Activated T-cell treated with anti-CD3 and anti-CD28 coated beads, Interleukin-2, amount 50 U/mL, for 4 hours (primary cell): ENCODE measurements around the gene STEAP2. TPM values are rescaled to one million over a fixed set of nuclear protein-coding genes. Genes with fewer than 3 reads are reported as not detected.
"Not testable (repeated sequence)": the region's sequence is repeated elsewhere in the genome, so short reads cannot be mapped to it uniquely, and the experiment has no call there.

ENCODE experiments used
- ATAC-seq, 2 donors: fragments of 200-7000 bp; cut with Tn5 transposase; one replicate each; pipeline ENCODE4 v1.10.0; 2021
- DNase-seq: peaks from one replicate; pipeline ENCODE4 v3.0.0-alpha.2; 2020
- H3K27me3 Mint-ChIP-seq: one replicate; pipeline ENCODE4 v1.8.0; 2021; ENCODE audit warnings: low read depth, mixed read lengths
- H3K36me3 Mint-ChIP-seq: one replicate; pipeline ENCODE4 v1.8.0; 2022; ENCODE audit warnings: mixed read lengths; ENCODE audit not compliant: insufficient read depth
- H3K4me1 Mint-ChIP-seq: one replicate; pipeline ENCODE4 v1.8.0; 2021; ENCODE audit warnings: low read depth, mixed read lengths
- H3K4me3 Mint-ChIP-seq: one replicate; pipeline ENCODE4 v1.8.0; 2021; ENCODE audit warnings: mild to moderate bottlenecking, moderate library complexity, mixed read lengths
- H3K9me3 Mint-ChIP-seq: one replicate; pipeline ENCODE4 v1.8.0; 2021; ENCODE audit warnings: mixed read lengths
- total RNA-seq, 3 donors: library from RNA; stranded (reverse); gene quantifications; one replicate each; pipeline ENCODE4 v1.2.1, GENCODE V29; 2021

Gene STEAP2
- total RNA-seq, 3 donors from 2014 or later = 0.08 to 0.14 TPM; not detected in 1

DNA sequence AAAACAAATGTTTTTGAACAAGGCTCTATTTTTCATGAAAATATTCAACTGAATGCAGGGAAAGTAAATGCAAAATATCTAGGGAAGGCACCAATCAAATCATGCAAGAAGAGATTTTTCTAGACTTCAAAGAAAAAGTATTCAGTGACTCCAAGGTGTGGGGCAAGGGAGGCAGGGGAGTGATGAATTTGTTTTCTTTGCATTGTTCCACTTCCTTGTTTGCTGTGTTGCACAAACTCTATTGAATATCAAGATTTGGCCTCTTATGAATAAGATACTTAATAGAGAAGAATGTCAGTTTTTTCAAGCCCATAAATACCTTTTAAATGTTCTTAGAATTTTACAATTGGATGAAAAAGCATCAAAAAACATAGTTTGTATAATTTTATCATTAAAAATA is 30.9 kb upstream of the STEAP2 start:
- H3K4me3 Mint-ChIP-seq = no peak overlapping the region
- ATAC-seq (no peak), DNase-seq (no peak)
- H3K36me3 Mint-ChIP-seq = no peaks in the 10 kb centered on the region
- peaks cover 13% of the 10 kb centered on the region for H3K4me1 Mint-ChIP-seq
- no peaks in the 10 kb centered on the region for H3K27me3 Mint-ChIP-seq
- no peaks in the 10 kb centered on the region for H3K9me3 Mint-ChIP-seq

DNA sequence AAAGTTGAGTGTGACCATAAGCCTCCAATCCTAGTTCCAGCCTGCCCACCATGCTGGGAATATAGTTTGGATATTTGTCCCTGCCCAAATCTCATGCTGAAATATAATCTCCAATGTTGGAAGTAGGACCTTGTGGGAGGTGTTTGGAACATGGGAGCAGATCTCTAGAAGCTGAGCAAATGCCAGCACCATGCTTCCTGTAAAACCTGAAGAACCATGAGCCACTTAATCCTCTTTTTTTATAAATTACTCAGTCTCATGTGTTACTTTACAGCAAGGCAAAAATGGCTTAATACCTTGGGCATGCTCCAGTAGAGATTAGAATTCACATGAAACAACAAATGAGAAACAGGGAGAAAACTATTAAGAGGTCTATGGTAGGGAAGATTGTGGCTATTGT is 30.1 kb upstream of the STEAP2 start:
- Mint-ChIP-seq H3K9me3 (no peaks in the 10 kb centered on the region), H3K36me3 (no peaks in the 10 kb centered on the region), H3K27me3 (no peaks in the 10 kb centered on the region), H3K4me3 (no peak overlapping the region), H3K4me1 (peaks cover 13% of the 10 kb centered on the region)
- ATAC-seq (no peak), DNase-seq (no peak)

GRCh38 chr7:90186290-90186689 is 25.2 kb upstream of the STEAP2 start:
- ATAC-seq, H3K4me1 Mint-ChIP-seq, DNase-seq, H3K9me3 Mint-ChIP-seq, H3K27me3 Mint-ChIP-seq, H3K36me3 Mint-ChIP-seq, H3K4me3 Mint-ChIP-seq: not testable (repeated sequence)

GRCh38 chr7:90187507-90188050 is 24.0 kb upstream of the STEAP2 start:
- Mint-ChIP-seq H3K36me3 (no peaks in the 10 kb centered on the region), H3K4me3 (no peak overlapping the region), H3K9me3 (peaks cover 10% of the 10 kb centered on the region), H3K27me3 (no peaks in the 10 kb centered on the region), H3K4me1 (no peaks in the 10 kb centered on the region)
- DNase-seq (no peak), ATAC-seq (no peak)

GRCh38 chr7:90188281-90188680 is 23.3 kb upstream of the STEAP2 start:
- no peaks in the 10 kb centered on the region for H3K27me3 Mint-ChIP-seq
- peaks cover 14% of the 10 kb centered on the region for H3K9me3 Mint-ChIP-seq
- ATAC-seq (no peak), DNase-seq (no peak)
- no peak overlapping the region for H3K4me3 Mint-ChIP-seq
- no peaks in the 10 kb centered on the region for H3K4me1 Mint-ChIP-seq
- no peaks in the 10 kb centered on the region for H3K36me3 Mint-ChIP-seq

- H3K4me3 Mint-ChIP-seq = no peak overlapping the region
- H3K9me3 Mint-ChIP-seq = peaks cover 14% of the 10 kb centered on the region
- peaks cover 2% of the 10 kb centered on the region for H3K27me3 Mint-ChIP-seq
- ATAC-seq = no peak
- DNase-seq = no peak
- no peaks in the 10 kb centered on the region for H3K36me3 Mint-ChIP-seq
- H3K4me1 Mint-ChIP-seq = no peaks in the 10 kb centered on the region
These were observed 20.5 kb upstream of the STEAP2 start for GRCh38 chr7:90190995-90191394.

GRCh38 chr7:90191648-90192047 is 19.9 kb upstream of the STEAP2 start:
- no peaks in the 10 kb centered on the region for H3K4me1 Mint-ChIP-seq
- peaks cover 2% of the 10 kb centered on the region for H3K27me3 Mint-ChIP-seq
- H3K4me3 Mint-ChIP-seq = no peak overlapping the region
- no peak for ATAC-seq
- DNase-seq = no peak
- H3K36me3 Mint-ChIP-seq = no peaks in the 10 kb centered on the region
- peaks cover 14% of the 10 kb centered on the region for H3K9me3 Mint-ChIP-seq

GRCh38 chr7:90192876-90193750 is 18.4 kb upstream of the STEAP2 start:
- Mint-ChIP-seq H3K36me3 (no peaks in the 10 kb centered on the region), H3K9me3 (peaks cover 14% of the 10 kb centered on the region), H3K4me1 (no peaks in the 10 kb centered on the region), H3K27me3 (peaks cover 2% of the 10 kb centered on the region), H3K4me3 (no peak overlapping the region)
- ATAC-seq (no peak), DNase-seq (no peak)

- DNase-seq = no peak
- H3K9me3 Mint-ChIP-seq = peaks cover 14% of the 10 kb centered on the region
- no peak for ATAC-seq
- no peaks in the 10 kb centered on the region for H3K4me1 Mint-ChIP-seq
- H3K36me3 Mint-ChIP-seq = no peaks in the 10 kb centered on the region
- peaks cover 2% of the 10 kb centered on the region for H3K27me3 Mint-ChIP-seq
- H3K4me3 Mint-ChIP-seq = no peak overlapping the region
These were observed 16.4 kb upstream of the STEAP2 start for GRCh38 chr7:90194911-90195809.

- no peaks in the 10 kb centered on the region for H3K4me1 Mint-ChIP-seq
- peaks cover 3% of the 10 kb centered on the region for H3K9me3 Mint-ChIP-seq
- ATAC-seq (no peak), DNase-seq (no peak)
- no peaks in the 10 kb centered on the region for H3K36me3 Mint-ChIP-seq
- no peaks in the 10 kb centered on the region for H3K27me3 Mint-ChIP-seq
- no peak overlapping the region for H3K4me3 Mint-ChIP-seq
These were observed 9.9 kb upstream of the STEAP2 start for GRCh38 chr7:90201500-90202195.

- H3K9me3 Mint-ChIP-seq = peaks cover 3% of the 10 kb centered on the region
- H3K36me3 Mint-ChIP-seq = no peaks in the 10 kb centered on the region
- H3K27me3 Mint-ChIP-seq = peaks cover 15% of the 10 kb centered on the region
- ATAC-seq (no peak), DNase-seq (no peak)
- H3K4me3 Mint-ChIP-seq = no peak overlapping the region
- H3K4me1 Mint-ChIP-seq = peaks cover 2% of the 10 kb centered on the region
These were observed 3.6 kb upstream of the STEAP2 start for GRCh38 chr7:90207956-90208355.

- ATAC-seq = no peak
- no peak overlapping the region for H3K4me3 Mint-ChIP-seq
- peaks cover 15% of the 10 kb centered on the region for H3K27me3 Mint-ChIP-seq
- DNase-seq = no peak
- H3K36me3 Mint-ChIP-seq = no peaks in the 10 kb centered on the region
- H3K9me3 Mint-ChIP-seq = peaks cover 3% of the 10 kb centered on the region
- H3K4me1 Mint-ChIP-seq = peaks cover 2% of the 10 kb centered on the region
These were observed 1.8 kb upstream of the STEAP2 start for GRCh38 chr7:90209776-90210175.

DNA sequence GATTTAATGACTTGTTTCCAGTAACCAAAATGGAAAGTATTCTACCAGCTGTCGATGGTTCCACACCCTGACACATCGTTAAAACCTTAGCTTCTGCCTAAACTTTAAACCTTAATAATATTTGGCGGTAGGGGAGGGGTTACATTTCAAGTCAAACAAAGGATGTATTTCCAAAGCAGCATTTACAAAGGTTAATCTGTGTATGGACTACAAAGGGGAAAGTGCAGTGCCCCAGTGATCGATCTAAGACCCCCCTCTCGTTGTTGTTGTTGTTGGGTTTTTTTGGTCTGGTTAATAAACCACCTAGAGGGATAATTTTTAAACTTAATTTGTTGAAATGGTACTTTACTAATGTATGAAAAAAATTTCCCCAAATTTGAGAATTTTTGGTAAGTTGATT is 1.1 kb upstream of the STEAP2 start:
- peaks cover 15% of the 10 kb centered on the region for H3K27me3 Mint-ChIP-seq
- no peaks in the 10 kb centered on the region for H3K9me3 Mint-ChIP-seq
- no peaks in the 10 kb centered on the region for H3K36me3 Mint-ChIP-seq
- peaks cover 2% of the 10 kb centered on the region for H3K4me1 Mint-ChIP-seq
- ATAC-seq = no peak
- H3K4me3 Mint-ChIP-seq = no peak overlapping the region
- no peak for DNase-seq

GRCh38 chr7:90210981-90211380 is 559 bp upstream of the STEAP2 start:
- H3K27me3 Mint-ChIP-seq = peaks cover 15% of the 10 kb centered on the region
- peaks cover 2% of the 10 kb centered on the region for H3K4me1 Mint-ChIP-seq
- ATAC-seq = no peak
- no peaks in the 10 kb centered on the region for H3K9me3 Mint-ChIP-seq
- H3K36me3 Mint-ChIP-seq = no peaks in the 10 kb centered on the region
- no peak overlapping the region for H3K4me3 Mint-ChIP-seq
- no peak for DNase-seq
